HG03469 (cell line): ENCODE results near the gene CENPVL1.
"Not testable (repeated sequence)": the region's sequence is repeated elsewhere in the genome, so short reads cannot be mapped to it uniquely, and the experiment has no call there.

Experiments
- ATAC-seq: cut with Tn5 transposase; IDR thresholded peaks from one replicate; pipeline ENCODE4 v1.9.1; 2021; ENCODE audit warnings: mild to moderate bottlenecking, moderate library complexity, moderate number of reproducible peaks; ENCODE audit not compliant: unreplicated experiment

CENPVL1 gene

GRCh38 chrX:51710277-51711164 lies at the start of gene CENPVL1:
CENPVL1 (plus strand) TSS chrX:51710512; CDS start chrX:51710512, 0 bp downstream.
- ATAC-seq = not testable (repeated sequence)

- no peak for ATAC-seq
Measured at GRCh38 chrX:51665981-51666380, 44.3 kb upstream of the CENPVL1 start.

DNA sequence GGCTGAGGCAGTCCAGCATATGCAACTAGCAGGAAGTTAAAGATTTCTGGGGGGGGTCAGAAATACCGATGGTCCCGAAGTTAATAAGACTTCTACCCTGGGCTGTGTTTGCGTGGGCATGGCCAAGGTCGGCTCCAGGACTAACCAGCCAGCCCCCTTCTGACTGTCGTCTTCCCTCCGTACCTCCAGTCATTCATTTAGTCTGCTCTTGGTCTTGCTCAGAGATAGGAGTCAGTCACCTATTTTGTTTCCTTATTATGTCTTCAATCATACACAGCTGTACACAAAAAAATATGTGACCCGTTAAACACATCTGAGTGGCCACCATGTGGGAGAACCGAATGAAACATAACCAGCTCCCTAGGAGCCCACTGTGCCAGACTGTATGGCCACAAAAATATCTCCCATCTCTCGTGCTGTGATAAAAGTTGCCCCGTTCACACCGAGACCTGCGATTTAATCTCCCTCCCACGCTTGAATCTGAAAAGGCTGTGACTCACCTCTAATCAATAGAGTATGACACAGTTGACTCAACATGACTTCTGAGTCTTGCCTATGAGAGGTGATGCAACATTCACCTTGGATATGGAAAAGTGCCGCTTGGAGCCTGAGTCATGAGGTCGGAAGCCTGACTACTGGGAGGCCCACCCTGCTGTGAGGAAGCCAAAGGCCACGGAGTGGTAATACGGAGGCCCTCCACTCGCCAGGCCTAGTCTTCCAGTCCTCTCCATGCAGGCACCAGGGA lies 30.5 kb upstream of the CENPVL1 start:
- ATAC-seq = not testable (repeated sequence)

DNA sequence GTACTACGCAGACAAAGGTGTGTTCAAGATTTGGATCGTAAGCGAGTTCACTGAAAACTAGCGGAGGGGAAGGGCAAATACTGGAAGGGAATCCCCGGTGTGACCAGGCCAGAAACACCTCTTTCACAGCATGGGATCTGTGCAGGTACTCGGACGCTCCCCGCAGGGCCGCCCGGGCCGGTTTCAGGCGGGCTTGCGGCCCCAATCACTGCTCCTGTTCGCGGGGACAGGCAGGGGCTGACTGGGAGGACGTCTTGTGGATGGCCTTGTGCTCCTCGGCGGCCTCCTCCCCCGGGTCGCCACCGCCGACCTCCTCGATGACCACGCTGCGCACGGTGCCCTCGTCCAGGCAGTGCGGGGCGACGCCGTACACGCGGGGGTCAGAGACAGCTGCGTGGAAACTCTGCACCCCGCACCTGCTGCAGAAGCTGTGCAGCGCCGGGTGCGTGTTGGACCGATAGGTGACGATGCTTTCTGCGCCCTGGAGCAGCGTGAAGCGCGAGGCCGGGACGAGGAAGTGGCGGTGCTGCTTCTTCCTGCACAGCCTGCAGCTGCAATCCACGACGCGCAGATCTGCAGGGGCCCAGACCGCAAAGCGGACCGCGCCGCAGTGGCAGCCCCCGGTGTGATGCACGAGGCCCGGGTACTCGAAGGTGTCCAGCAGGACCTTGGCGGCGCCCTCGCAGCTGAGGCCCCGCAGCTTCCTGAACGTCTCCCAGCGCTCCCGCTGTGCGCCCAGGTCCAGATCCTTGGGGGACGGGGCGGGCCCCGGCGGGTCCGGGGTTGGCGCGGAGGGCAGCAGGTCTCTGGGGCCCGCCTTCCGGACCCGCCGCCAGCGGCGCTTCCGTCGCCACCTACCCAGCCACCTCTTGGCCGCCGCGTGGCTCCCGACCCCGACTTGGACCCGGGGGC lies 28.2 kb upstream of the CENPVL1 start:
- not testable (repeated sequence) for ATAC-seq

DNA sequence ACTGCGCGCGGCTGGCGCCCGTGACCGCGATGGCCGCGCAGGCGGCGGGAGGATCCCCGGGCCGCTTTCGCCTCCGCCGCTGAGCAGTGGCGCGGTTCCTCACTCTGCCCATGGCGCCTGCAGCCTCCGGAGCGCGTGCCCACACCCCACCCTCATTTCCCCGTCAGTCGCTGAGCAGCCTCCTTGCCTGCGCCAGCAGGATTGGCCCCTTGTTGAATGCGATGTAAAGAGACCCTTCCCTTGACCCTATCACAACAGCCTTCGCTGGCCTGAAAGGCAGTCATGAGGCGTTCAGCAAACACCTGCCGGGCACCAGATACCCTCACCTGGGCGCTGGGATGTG lies 27.6 kb upstream of the CENPVL1 start, which contains the start of gene CENPVL2:
CENPVL2 (minus strand) TSS at position 112 of the 343 bp plus-strand sequence; CDS start at position 112, 0 bp downstream.
- ATAC-seq = not testable (repeated sequence)

DNA sequence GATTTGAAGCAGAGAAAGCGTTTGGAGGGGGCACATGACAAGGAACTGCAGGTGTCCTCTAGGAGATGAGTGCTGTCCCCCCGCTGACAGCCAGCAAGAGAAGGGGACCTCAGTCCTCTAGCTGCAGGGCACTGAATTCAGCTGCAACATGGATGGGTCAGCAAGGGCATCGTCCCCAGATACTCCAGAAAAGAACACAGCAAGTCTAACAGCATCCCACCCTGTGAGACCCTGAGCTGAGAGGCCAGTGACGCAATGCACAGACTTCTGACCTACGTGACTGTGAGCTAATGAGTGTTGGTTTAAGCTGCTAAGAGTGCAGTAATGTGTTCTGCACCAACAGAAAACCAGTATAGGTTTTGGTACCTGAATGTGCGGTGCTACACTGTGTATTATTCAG lies 16.1 kb upstream of the CENPVL1 start:
- no peak for ATAC-seq

- ATAC-seq = no peak
Measured at GRCh38 chrX:51697397-51697796, 12.9 kb upstream of the CENPVL1 start.

DNA sequence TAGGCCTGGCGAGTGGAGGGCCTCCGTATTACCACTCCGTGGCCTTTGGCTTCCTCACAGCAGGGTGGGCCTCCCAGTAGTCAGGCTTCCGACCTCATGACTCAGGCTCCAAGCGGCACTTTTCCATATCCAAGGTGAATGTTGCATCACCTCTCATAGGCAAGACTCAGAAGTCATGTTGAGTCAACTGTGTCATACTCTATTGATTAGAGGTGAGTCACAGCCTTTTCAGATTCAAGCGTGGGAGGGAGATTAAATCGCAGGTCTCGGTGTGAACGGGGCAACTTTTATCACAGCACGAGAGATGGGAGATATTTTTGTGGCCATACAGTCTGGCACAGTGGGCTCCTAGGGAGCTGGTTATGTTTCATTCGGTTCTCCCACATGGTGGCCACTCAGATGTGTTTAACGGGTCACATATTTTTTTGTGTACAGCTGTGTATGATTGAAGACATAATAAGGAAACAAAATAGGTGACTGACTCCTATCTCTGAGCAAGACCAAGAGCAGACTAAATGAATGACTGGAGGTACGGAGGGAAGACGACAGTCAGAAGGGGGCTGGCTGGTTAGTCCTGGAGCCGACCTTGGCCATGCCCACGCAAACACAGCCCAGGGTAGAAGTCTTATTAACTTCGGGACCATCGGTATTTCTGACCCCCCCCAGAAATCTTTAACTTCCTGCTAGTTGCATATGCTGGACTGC lies 2.8 kb downstream of the CENPVL1 start:
- ATAC-seq = not testable (repeated sequence)

- no peak for ATAC-seq
Measured at GRCh38 chrX:51728202-51728601, 17.9 kb downstream of the CENPVL1 start.

- no peak for ATAC-seq
Measured at GRCh38 chrX:51737091-51737490, 26.8 kb downstream of the CENPVL1 start.

DNA sequence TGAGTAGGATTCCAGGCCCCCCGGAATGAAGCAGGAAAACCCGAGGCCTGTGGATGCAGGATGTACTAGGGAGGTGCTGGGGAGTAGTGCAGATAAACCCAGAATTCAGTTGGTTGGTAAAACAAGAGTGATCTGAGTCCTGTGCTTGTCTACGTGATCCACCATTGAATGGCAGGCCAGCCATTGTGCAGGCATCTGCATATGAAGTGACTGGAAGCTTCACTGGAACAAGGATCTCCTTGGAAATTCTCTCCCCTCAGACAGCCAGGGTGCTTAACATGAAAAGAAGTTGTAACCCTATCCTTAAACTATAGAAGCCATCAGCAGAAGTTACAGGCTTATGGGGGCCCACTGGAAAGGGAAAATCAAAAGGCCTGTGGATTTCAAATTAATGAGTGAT lies 32.3 kb downstream of the CENPVL1 start:
- ATAC-seq = no peak

- peak; percentile 95 for ATAC-seq
Measured at GRCh38 chrX:51743179-51743957, 33.1 kb downstream of the CENPVL1 start, which contains the start of gene GSPT2. GSPT2 (plus strand) TSS chrX:51743442; CDS start chrX:51743627, 185 bp downstream.

DNA sequence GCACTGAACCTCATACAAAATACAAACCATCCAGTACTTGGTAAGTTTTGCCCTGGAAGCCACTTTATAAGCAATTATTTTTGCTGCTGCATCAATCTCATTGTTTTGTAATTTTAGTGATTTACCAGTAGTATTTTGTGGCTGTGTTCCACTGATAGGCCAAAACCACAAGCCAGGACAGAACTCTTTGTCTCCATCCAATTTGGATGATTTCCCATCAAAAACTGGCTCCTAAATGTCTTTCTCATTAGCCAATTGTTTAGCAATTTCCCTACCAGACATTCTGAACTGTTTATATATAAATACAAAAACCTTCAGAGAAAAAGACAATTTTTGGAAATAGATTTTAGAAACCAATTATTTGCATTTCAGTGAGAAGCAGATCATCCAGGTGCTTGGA lies 37.4 kb downstream of the CENPVL1 start:
- ATAC-seq = no peak

DNA sequence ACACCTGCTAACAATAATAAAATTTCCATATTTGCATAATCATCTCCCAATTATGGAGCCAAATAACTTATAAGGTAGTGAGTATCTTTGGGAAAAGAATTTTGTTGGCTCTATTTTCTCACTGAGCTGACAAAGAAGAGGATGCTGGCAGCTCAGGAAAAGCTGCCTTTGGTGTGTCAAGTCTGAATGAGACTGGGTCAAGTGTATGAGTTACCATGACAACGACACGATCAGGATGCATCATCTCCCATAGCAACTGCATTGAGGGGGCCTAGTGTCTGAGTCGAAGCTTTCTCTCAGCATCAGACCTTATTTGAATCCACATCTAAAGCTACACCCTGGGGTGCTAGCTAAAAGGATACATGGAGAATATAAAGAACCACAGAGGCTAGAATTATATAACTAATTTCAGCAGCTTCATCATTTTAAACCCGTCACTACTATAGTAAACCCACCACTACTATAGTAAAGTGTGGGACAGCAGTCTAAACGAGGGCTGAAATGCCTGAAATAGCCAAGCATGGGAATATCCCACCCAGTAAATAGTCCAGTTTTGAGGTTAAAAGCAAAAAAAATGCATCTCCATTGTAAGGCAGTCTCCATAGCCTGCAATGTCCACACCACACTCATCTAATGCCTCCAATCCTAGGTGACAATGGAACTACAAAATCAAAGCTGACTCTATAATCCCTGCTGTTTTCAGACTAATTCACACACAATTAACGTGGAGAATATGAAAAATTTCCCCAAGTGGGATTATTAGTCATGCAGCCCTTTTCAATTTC lies 48.9 kb downstream of the CENPVL1 start:
- ATAC-seq = no peak

GRCh38 chrX:51760657-51761056 lies 50.3 kb downstream of the CENPVL1 start:
- ATAC-seq = no peak
